NCI-H2171 treated with DMSO at 0.1 percent for 48 hours (cell line): ENCODE data around the gene MECR.
A peak's percentile ranks its signal among the peaks of the same experiment; 100 is the strongest.

Experiments used
- DNase-seq: peaks from one replicate; lab custom pipeline; 2025; lab: John Stamatoyannopoulos, UW

The MECR gene, protein sequence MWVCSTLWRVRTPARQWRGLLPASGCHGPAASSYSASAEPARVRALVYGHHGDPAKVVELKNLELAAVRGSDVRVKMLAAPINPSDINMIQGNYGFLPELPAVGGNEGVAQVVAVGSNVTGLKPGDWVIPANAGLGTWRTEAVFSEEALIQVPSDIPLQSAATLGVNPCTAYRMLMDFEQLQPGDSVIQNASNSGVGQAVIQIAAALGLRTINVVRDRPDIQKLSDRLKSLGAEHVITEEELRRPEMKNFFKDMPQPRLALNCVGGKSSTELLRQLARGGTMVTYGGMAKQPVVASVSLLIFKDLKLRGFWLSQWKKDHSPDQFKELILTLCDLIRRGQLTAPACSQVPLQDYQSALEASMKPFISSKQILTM

GRCh38 chr1:29230553-29231378, at the start of gene MECR:
Gene MECR (minus strand): TSS chr1:29230934. CDS start chr1:29230906, 28 bp downstream.
- peak; percentile 93 for DNase-seq

DNA sequence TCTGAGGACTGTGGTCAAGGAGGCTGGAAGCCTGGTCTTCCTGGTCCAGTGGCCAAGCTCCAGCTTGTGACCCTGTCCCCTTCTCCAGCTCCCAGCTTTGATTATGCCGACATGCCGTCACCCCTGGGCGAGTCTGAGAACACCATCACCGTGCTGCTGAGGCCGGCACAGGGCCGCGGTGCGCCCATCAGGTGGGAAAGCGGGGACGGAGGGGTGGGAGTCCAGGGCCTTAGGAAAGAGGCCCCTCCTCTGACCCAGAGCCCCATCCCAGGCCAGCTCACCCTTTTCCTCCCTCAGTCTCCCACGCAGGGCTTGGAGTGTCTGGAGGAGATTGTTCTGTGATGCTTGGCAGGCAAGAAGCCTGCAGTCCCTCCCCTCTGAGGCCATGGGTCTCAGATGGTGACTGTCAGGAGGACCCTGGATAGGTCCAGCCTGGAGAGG, 49.2 kb upstream of the MECR start:
- no peak for DNase-seq

- no peak for DNase-seq
Observed at GRCh38 chr1:29279406-29279805, 48.7 kb upstream of the MECR start.

- no peak for DNase-seq
Observed at GRCh38 chr1:29278124-29278523, 47.4 kb upstream of the MECR start.

DNA sequence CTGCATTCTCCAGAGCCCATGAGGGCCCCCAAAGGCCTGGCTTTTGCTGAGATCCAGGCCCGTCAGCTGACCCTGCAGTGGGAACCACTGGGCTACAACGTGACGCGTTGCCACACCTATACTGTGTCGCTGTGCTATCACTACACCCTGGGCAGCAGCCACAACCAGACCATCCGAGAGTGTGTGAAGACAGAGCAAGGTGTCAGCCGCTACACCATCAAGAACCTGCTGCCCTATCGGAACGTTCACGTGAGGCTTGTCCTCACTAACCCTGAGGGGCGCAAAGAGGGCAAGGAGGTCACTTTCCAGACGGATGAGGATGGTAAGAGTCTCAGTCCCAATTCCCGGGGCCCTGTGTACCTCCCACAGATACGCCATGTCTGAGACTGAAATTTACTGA, 44.7 kb upstream of the MECR start:
- DNase-seq = no peak

DNA sequence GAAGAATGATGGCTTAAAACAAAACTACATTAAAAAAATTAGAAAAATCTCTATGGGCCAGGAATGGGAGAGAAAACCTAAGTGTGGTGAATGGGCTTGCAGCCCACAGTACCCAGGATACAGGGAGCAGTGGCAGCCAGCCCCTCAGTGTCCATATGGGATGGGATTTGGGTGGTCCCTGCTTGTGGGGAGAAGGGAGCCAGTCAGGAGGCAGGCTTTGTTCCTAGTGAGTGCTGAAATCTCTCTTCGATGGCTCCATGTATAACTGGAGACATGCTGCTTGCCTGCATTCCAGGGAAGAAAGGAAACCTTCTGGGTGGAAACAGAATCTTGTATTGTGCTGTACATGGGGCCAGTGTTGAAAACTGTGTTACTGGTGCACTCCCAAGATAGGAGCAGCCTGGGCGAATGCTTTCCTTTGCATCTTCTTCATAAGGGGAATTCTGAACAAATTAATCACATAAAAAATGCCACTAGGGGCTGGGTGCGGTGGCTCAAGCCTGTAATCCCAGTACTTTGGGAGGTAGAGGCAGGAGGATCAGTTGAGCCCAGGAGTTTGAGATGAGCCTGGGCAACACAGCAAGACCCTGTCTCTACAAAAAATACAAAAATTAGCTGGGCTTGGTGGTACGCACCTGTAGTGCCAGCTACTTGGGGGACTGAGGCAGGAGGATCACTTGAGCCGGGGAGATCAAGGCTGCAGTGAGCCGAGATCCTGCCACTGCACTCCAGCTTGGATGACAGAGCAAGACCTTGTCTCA, 41.6 kb upstream of the MECR start:
- no peak for DNase-seq

DNA sequence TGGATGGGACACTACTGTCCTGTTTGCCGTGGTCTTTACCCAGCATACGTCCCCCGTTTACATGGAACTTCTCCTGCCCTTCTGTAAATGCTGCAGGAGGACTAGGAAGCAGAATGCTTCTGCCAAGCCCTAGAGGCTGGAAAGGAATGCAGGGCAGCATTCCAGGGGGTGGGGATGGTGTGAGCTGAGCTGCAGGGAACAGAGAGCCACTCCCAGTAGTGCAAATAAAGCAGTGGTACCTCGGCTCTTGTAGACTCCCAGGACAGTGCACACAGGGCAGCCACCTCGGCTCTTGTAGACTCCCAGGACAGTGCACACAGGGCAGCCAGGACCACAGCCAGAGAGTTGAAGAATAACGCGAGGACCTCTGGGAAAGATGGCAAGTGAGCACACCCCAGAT, 41.0 kb upstream of the MECR start:
- no peak for DNase-seq

DNA sequence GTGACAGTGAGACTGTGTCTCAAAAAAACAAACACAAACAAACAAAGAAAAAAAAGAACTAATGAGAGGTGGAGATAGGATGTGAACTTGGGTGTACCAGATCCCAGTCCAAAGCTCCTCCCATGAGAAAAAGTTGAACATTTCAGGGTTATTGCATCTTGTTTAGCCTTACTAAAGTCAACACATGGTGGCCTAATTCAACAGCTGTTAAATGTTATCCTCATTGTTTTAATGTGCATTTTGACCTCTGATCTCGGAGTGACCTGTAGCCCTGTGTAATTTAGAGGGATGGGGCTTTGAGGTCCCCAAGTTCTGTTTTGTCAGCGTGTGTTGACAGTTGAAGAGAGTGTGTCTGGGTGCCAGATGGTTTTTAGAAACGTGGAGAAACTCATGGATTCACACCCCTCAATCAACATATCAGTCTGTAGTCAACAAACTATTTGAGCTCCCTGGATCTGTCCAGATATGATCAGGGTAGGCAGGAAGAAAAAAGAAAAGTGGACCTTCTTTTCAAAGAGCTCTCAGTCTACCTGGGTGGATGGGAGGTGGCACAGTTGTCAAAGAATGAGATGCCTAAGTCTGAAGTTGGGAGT, 40.3 kb upstream of the MECR start:
- DNase-seq = no peak

DNA sequence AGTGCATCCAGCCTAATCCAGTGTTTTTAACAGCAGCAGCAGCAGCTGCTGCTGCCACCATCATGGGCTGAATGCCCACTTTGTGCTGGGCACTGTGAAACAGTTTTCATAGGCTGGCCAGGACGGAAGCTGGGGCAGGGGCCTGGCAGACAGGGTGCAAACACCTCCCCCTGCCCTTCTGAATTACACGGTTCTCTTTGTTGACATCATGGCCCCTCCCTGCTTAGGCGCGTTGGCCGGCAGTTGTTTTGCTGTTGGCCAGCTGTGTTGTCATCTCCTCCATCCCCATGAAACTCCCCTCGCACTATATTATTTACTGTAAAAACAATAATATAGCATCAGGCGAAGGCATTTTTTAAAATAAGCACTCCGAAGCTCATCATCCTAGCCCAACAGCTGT, 38.6 kb upstream of the MECR start:
- no peak for DNase-seq

DNA sequence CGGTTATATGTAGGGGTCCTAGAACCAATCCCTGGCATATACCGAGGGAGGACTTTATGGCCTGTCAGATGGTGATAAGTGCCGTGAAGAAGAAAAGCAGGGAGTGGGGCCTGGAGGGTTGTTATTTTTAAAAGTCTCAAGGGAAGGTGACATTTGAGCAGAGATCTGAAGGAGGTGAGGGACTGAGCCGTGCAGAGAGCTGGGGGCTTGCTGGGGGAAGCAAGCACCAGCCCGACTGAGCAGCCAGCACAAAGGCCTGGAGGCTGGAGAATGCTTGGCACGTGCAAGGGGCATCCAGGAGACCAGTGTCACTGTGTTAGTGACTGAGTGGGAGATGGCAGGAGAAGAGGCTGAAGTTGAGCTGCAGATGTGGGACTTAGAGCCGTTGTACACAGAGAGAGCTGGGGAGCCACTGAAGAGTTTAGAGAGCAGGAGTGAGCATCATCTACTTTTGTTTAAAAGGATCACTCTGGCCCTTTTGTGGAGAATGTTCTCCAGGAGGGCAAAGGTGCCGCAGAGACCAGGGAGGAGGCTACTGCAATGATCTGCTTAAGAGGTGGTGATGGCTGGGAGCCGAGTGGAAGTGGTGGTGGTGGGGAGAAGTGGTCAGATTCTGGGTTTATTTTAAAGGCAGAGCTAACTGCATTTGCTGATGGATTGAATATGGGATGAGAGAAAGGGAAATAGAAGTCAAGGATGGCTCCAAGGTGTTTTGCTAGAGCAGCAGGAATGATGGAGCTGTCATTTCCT, 36.8 kb upstream of the MECR start:
- DNase-seq = peak; percentile 14

DNA sequence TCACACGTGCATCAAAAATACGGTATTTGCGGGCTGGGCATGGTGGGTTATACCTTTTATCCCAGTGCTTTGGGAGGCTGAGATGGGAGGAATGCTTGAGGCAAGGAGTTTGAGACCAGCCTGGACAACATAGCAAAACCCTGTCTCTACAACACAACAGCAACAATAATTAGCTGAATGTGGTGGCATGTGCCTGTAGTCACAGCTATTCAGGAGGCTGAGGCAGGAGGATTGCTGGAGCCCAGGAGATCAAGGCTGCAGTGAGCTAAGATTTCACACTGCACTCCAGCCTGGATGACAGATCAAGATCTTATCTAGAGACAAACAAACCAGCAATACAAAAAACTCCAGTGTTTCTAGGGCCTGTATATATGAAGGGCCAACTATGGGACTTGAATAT, 36.2 kb upstream of the MECR start:
- no peak for DNase-seq

- no peak for DNase-seq
Observed at GRCh38 chr1:29264773-29265389, 34.1 kb upstream of the MECR start.

- DNase-seq = no peak
Observed at GRCh38 chr1:29260531-29260930, 29.8 kb upstream of the MECR start.

DNA sequence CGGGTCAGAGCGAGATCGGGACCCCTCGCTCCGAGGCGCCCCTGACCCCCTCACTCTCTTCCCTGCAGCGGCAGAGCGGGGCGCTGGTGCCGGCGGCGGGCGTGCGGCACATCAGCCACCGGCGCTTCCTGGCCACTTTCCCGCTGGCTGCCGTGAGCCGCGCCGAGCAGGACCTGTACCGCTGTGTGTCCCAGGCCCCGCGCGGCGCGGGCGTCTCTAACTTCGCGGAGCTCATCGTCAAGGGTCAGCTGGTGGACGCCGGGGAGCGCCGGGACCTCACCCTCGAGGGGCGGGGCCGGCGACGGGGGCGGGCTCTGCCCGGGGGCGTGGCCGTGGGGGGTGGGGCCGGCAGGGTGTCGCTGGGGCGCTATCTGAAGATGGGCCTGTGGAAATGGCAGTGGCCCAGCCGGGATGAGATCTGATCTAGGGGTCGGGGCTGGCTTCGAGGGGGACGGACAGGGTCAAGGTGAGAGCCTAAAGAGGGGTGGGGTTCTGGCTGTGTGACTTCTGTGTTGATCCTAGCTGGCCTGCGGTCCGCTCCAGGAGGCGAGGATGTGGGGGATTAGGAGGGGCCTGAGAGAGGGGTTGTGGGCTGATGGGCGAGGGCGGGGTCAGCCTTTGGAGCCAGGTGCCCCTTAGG, 29.2 kb upstream of the MECR start:
- no peak for DNase-seq

- DNase-seq = no peak
Observed at GRCh38 chr1:29258976-29259801, 28.5 kb upstream of the MECR start.

DNA sequence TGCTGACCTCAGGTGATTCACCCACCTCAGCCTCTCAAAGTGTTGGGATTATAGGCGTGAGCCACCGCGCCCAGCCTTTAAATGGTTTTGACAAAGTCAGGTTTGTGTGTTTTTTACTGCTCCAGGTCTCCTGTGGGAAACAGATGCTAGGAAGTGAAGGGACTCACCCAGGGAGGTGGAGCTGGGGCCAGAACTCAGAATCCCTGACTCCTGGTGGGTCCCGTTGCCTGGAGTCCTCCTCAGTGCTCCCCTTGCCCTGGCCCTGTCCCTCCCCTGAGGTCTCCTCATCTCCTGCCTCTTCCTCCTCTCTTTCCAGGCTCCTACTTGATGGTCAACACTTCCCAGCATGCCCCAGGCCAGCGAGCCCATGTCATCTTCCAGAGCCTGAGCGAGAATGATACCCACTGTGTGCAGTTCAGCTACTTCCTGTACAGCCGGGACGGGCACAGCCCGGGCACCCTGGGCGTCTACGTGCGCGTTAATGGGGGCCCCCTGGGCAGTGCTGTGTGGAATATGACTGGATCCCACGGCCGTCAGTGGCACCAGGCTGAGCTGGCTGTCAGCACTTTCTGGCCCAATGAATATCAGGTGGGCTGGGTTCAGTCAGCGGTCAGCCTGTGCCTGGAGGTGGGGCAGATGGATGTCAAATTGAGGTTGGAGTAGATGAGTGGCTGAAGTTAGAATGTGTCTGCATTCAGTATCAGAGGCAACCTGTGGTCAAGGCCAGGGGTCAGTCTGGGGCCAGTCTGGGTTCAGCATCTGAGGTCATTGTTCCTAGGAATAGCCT, 27.6 kb upstream of the MECR start:
- DNase-seq = no peak

- DNase-seq = peak; percentile 85
Observed at GRCh38 chr1:29256979-29257804, 26.5 kb upstream of the MECR start.

GRCh38 chr1:29256394-29256793, 25.7 kb upstream of the MECR start:
- DNase-seq = peak; percentile 74
